Chondrocyte (in vitro differentiated cells): ENCODE results near the gene MRC1. TPM values are rescaled to one million over a fixed set of nuclear protein-coding genes. Genes with fewer than 3 reads are reported as not detected.

Experiments used
- DNase-seq: peaks from one replicate; pipeline ENCODE4 v3.0.0; 2021; ENCODE audit warnings: mixed read lengths, low spot score
- H3K27ac Mint-ChIP-seq: one replicate; pipeline ENCODE4 v1.8.0; 2021; ENCODE audit warnings: mild to moderate bottlenecking, moderate library complexity, mixed read lengths; ENCODE audit not compliant: unreplicated experiment
- H3K27me3 Mint-ChIP-seq: 2 replicates; pipeline ENCODE4 v1.8.0; 2021; ENCODE audit warnings: low read depth, mixed read lengths
- H3K36me3 Mint-ChIP-seq: 2 replicates; pipeline ENCODE4 v1.8.0; 2021; ENCODE audit warnings: low read depth, mixed read lengths
- H3K4me1 Mint-ChIP-seq: 2 replicates; pipeline ENCODE4 v1.8.0; 2021; ENCODE audit warnings: low read depth, mild to moderate bottlenecking, mixed read lengths
- H3K4me3 Mint-ChIP-seq: one replicate; pipeline ENCODE4 v1.8.0; 2021; ENCODE audit warnings: mild to moderate bottlenecking, moderate library complexity, mixed read lengths; ENCODE audit not compliant: unreplicated experiment
- H3K9me3 Mint-ChIP-seq: 2 replicates; pipeline ENCODE4 v1.8.0; 2021; ENCODE audit warnings: low read depth, mixed read lengths
- CTCF ChIP-seq: fragments of 200-600 bp; sonication (generic); IDR thresholded peaks from 2 replicates; pipeline ENCODE4 v1.5.0; 2021; ENCODE audit warnings: antibody characterized with exemption, mild to moderate bottlenecking, moderate library complexity
- total RNA-seq: library from RNA; stranded (reverse); gene quantifications from 3 replicates; pipeline ENCODE4 v1.2.1, GENCODE V29; 2021

Gene MRC1
- total RNA-seq, 1 donor from 2014 or later: not detected

GRCh38 chr10:17788646-17789045 lies 20.5 kb upstream of the MRC1 start:
- H3K27me3 Mint-ChIP-seq: no peaks in the 10 kb centered on the region
- H3K36me3 Mint-ChIP-seq: no peaks in the 10 kb centered on the region
- no peak for TF ChIP-seq CTCF
- no peak overlapping the region for H3K4me3 Mint-ChIP-seq
- H3K27ac Mint-ChIP-seq: no peak overlapping the region
- H3K9me3 Mint-ChIP-seq: no peaks in the 10 kb centered on the region
- H3K4me1 Mint-ChIP-seq: peaks cover 34% of the 10 kb centered on the region
- no peak for DNase-seq

- Mint-ChIP-seq H3K27me3 (no peaks in the 10 kb centered on the region), H3K4me3 (no peak overlapping the region), H3K36me3 (no peaks in the 10 kb centered on the region), H3K4me1 (peaks cover 27% of the 10 kb centered on the region), H3K9me3 (no peaks in the 10 kb centered on the region), H3K27ac (no peak overlapping the region)
- TF ChIP-seq CTCF: no peak
- no peak for DNase-seq
Measured at GRCh38 chr10:17789396-17789795, 19.8 kb upstream of the MRC1 start.

- no peaks in the 10 kb centered on the region for H3K36me3 Mint-ChIP-seq
- peaks cover 15% of the 10 kb centered on the region for H3K4me1 Mint-ChIP-seq
- no peaks in the 10 kb centered on the region for H3K27me3 Mint-ChIP-seq
- no peak for DNase-seq
- no peak overlapping the region for H3K4me3 Mint-ChIP-seq
- TF ChIP-seq CTCF: no peak
- no peaks in the 10 kb centered on the region for H3K9me3 Mint-ChIP-seq
- H3K27ac Mint-ChIP-seq: no peak overlapping the region
Measured at GRCh38 chr10:17790651-17791050, 18.5 kb upstream of the MRC1 start.

GRCh38 chr10:17792991-17793390 lies 16.2 kb upstream of the MRC1 start:
- no peaks in the 10 kb centered on the region for H3K27me3 Mint-ChIP-seq
- TF ChIP-seq CTCF: no peak
- H3K36me3 Mint-ChIP-seq: no peaks in the 10 kb centered on the region
- H3K27ac Mint-ChIP-seq: no peak overlapping the region
- H3K4me1 Mint-ChIP-seq: peaks cover 4% of the 10 kb centered on the region
- H3K4me3 Mint-ChIP-seq: no peak overlapping the region
- no peaks in the 10 kb centered on the region for H3K9me3 Mint-ChIP-seq
- DNase-seq: no peak

GRCh38 chr10:17793823-17794644 lies 15.1 kb upstream of the MRC1 start:
- H3K27ac Mint-ChIP-seq: no peak overlapping the region
- no peaks in the 10 kb centered on the region for H3K27me3 Mint-ChIP-seq
- no peaks in the 10 kb centered on the region for H3K4me1 Mint-ChIP-seq
- TF ChIP-seq CTCF: no peak
- no peak overlapping the region for H3K4me3 Mint-ChIP-seq
- H3K36me3 Mint-ChIP-seq: no peaks in the 10 kb centered on the region
- H3K9me3 Mint-ChIP-seq: no peaks in the 10 kb centered on the region
- no peak for DNase-seq
